Transverse colon (tissue), 4 donors: ENCODE measurements around the gene MRGPRG.

Experiments used
- CTCF ChIP-seq, 5 experiments: fragments of 200-600 bp in 3 of 5; fragments of 450-650 bp in 2 of 5; sonication (generic) in 3 of 5; IDR thresholded peaks; 1 replicate in 2 of 5; 2 replicates in 3 of 5; pipeline ENCODE4 v1.5.1; 2016 to 2017; ENCODE audit warnings: antibody characterized with exemption in 5 of 5, inconsistent platforms in 3 of 5, mild to moderate bottlenecking in 2 of 5, moderate library complexity in 1 of 5
- EP300 ChIP-seq: sonication (generic); formaldehyde crosslinking; IDR thresholded peaks from one replicate; pipeline ENCODE4 v1.6.1; 2017; ENCODE audit warnings: antibody characterized with exemption, low read depth
- POLR2A ChIP-seq: fragments of 450-650 bp; IDR thresholded peaks from one replicate; pipeline ENCODE4 v1.6.1; 2016; ENCODE audit warnings: antibody characterized with exemption, mild to moderate bottlenecking, moderate library complexity
- POLR2AphosphoS5 ChIP-seq, 3 donors: sonication (generic); formaldehyde crosslinking; IDR thresholded peaks; one replicate each; pipeline ENCODE4 v1.6.1; 2016; ENCODE audit warnings: antibody characterized with exemption in 3 of 3

GRCh38 chr11:3213659-3214419, 4.8 kb downstream of the MRGPRG start:
- TF ChIP-seq CTCF (IDR thresholded peaks at IDR 0.05) (no peak), POLR2AphosphoS5 (IDR thresholded peaks at IDR 0.05) (no peak), EP300 (no peak), POLR2A (no peak)
